ACC112 (cell line): ENCODE results near the gene CELA2B.

Experiments
- H2AFZ ChIP-seq: fragments of 200-600 bp; sonication (generic); one replicate; pipeline ENCODE4 v1.6.0; 2017; ENCODE audit warnings: antibody characterized with exemption, low read length; ENCODE audit not compliant: unreplicated experiment
- H3K27ac ChIP-seq: fragments of 200-600 bp; sonication (generic); 2 replicates; pipeline ENCODE4 v1.5.1; 2014; ENCODE audit warnings: low read depth, mild to moderate bottlenecking, antibody characterized with exemption, low read length, moderate library complexity
- H3K27me3 ChIP-seq: fragments of 200-600 bp; sonication (generic); 2 replicates; pipeline ENCODE4 v1.6.1; 2014; ENCODE audit warnings: mild to moderate bottlenecking, antibody characterized with exemption, low read length, moderate library complexity, mixed read lengths; ENCODE audit not compliant: insufficient read depth
- H3K36me3 ChIP-seq: fragments of 200-600 bp; sonication (generic); 2 replicates; pipeline ENCODE4 v1.6.1; 2016; ENCODE audit warnings: mild to moderate bottlenecking, antibody characterized with exemption, low read length, moderate library complexity, mixed read lengths; ENCODE audit not compliant: insufficient read depth
- H3K4me1 ChIP-seq: fragments of 200-600 bp; sonication (generic); one replicate; pipeline ENCODE4 v1.6.1; 2016; ENCODE audit warnings: low read length, mixed read lengths; ENCODE audit not compliant: insufficient read depth, unreplicated experiment, control insufficient read depth
- H3K4me3 ChIP-seq: fragments of 200-600 bp; sonication (generic); 2 replicates; pipeline ENCODE4 v1.5.1; 2014; ENCODE audit warnings: mild to moderate bottlenecking, low read depth, low read length
- H3K79me2 ChIP-seq: fragments of 200-600 bp; sonication (generic); one replicate; pipeline ENCODE4 v1.6.0; 2016; ENCODE audit warnings: low read length; ENCODE audit not compliant: control insufficient read depth, unreplicated experiment, insufficient read depth

CELA2B gene

GRCh38 chr1:15531003-15531402, 55.1 kb downstream of the CELA2B start:
- peaks cover 6% of the 10 kb centered on the region for H3K4me1 ChIP-seq
- no peak overlapping the region for H2AFZ ChIP-seq
- no peak overlapping the region for H3K27ac ChIP-seq
- H3K27me3 ChIP-seq, result no peaks in the 10 kb centered on the region
- H3K36me3 ChIP-seq, result peaks cover 8% of the 10 kb centered on the region
- no peak overlapping the region for H3K4me3 ChIP-seq
- peaks cover 24% of the 10 kb centered on the region for H3K79me2 ChIP-seq

DNA sequence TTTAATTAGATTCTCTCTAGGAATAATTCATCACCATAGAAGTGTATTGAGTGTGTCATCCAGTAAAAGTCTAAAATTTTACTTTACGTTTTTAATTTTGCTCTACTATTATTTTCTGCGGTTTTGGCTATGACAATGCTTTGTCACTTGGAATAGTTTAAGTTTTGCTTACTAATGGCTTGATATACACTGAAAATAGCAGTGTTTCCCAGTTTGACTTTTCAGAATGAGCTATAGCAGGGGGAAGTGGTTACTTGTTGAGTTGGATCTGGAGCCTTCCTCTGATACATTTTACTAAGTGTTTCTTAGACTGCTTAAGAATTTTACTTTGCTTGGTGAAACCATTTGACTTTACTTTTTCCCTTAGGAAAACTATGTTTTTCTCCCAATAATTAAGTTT, 55.8 kb downstream of the CELA2B start:
- Histone ChIP-seq H3K36me3 (peaks cover 8% of the 10 kb centered on the region), H2AFZ (no peak overlapping the region), H3K4me1 (peaks cover 6% of the 10 kb centered on the region), H3K27ac (no peak overlapping the region), H3K79me2 (peaks cover 24% of the 10 kb centered on the region), H3K4me3 (no peak overlapping the region), H3K27me3 (no peaks in the 10 kb centered on the region)

GRCh38 chr1:15538771-15539170, 62.9 kb downstream of the CELA2B start:
- H3K4me3 ChIP-seq, result no peak overlapping the region
- H2AFZ ChIP-seq, result no peak overlapping the region
- H3K36me3 ChIP-seq, result peaks cover 14% of the 10 kb centered on the region
- H3K79me2 ChIP-seq, result no peaks in the 10 kb centered on the region
- H3K27ac ChIP-seq, result no peak overlapping the region
- H3K27me3 ChIP-seq, result no peaks in the 10 kb centered on the region
- H3K4me1 ChIP-seq, result peaks cover 10% of the 10 kb centered on the region

- Histone ChIP-seq H3K36me3 (peaks cover 8% of the 10 kb centered on the region), H3K4me3 (no peak overlapping the region), H3K27ac (no peak overlapping the region), H3K4me1 (peaks cover 14% of the 10 kb centered on the region), H3K79me2 (no peaks in the 10 kb centered on the region), H2AFZ (no peak overlapping the region), H3K27me3 (no peaks in the 10 kb centered on the region)
Measured at GRCh38 chr1:15540186-15540585, 64.3 kb downstream of the CELA2B start.
